Gastrocnemius medialis (tissue), 4 donors: ENCODE data around the gene MINPP1.

Experiments used
- POLR2A ChIP-seq, 2 donors: fragments of 450-650 bp; IDR thresholded peaks; one replicate each; pipeline ENCODE4 v1.6.1; 2017; ENCODE audit warnings: antibody characterized with exemption in 2 of 2, mild to moderate bottlenecking in 2 of 2, moderate library complexity in 2 of 2
- TF ChIP-seq, protein P1 (sequence below), 5 experiments: fragments of 450-650 bp in 3 of 5; fragments of 200-600 bp in 2 of 5; sonication (generic) in 2 of 5; IDR thresholded peaks in 4 of 5; conservative IDR thresholded peaks in 1 of 5; 1 replicate in 4 of 5; 2 replicates in 1 of 5; pipeline ENCODE4 v1.5.1; 2016 to 2019; ENCODE audit warnings: antibody characterized with exemption in 5 of 5, mild to moderate bottlenecking in 3 of 5, moderate library complexity in 3 of 5

DNA sequence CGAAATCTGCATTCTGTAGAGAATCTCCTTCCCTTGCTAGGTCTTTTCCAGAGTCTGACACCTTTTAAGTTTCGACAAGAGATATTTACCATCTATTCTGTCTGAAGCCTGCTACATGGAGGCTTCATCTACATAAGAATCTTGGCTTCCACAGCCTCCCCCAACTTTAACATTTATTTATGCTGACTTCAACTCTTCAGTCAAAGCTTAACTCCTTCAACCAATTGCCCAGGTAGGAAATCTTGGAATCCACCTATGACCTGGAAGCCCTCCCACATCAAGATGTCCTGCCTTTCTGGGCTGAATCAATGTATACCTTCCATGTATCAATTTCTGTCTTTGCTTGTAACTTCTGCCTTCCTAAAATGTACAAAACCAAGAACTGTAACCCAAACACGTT, 54.7 kb downstream of the MINPP1 start:
- TF ChIP-seq, protein P1, sequence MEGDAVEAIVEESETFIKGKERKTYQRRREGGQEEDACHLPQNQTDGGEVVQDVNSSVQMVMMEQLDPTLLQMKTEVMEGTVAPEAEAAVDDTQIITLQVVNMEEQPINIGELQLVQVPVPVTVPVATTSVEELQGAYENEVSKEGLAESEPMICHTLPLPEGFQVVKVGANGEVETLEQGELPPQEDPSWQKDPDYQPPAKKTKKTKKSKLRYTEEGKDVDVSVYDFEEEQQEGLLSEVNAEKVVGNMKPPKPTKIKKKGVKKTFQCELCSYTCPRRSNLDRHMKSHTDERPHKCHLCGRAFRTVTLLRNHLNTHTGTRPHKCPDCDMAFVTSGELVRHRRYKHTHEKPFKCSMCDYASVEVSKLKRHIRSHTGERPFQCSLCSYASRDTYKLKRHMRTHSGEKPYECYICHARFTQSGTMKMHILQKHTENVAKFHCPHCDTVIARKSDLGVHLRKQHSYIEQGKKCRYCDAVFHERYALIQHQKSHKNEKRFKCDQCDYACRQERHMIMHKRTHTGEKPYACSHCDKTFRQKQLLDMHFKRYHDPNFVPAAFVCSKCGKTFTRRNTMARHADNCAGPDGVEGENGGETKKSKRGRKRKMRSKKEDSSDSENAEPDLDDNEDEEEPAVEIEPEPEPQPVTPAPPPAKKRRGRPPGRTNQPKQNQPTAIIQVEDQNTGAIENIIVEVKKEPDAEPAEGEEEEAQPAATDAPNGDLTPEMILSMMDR (IDR thresholded peaks at IDR 0.05 in 4 of 5, conservative IDR thresholded peaks at IDR 0.05 in 1 of 5), result no peak
- no peak for TF ChIP-seq POLR2A (IDR thresholded peaks at IDR 0.05)
